Measurements from ENCODE around the gene PROK2. TPM values are rescaled to one million over a fixed set of nuclear protein-coding genes. Genes with fewer than 3 reads are reported as not detected.
A peak's percentile ranks its signal among the peaks of the same experiment; 100 is the strongest.

The PROK2 gene
- total and polyA plus RNA-seq, 10 of the 15 experiments (the other 5 are each of a cell fraction or from before 2014, with no cell fraction given), result not detected

DNA sequence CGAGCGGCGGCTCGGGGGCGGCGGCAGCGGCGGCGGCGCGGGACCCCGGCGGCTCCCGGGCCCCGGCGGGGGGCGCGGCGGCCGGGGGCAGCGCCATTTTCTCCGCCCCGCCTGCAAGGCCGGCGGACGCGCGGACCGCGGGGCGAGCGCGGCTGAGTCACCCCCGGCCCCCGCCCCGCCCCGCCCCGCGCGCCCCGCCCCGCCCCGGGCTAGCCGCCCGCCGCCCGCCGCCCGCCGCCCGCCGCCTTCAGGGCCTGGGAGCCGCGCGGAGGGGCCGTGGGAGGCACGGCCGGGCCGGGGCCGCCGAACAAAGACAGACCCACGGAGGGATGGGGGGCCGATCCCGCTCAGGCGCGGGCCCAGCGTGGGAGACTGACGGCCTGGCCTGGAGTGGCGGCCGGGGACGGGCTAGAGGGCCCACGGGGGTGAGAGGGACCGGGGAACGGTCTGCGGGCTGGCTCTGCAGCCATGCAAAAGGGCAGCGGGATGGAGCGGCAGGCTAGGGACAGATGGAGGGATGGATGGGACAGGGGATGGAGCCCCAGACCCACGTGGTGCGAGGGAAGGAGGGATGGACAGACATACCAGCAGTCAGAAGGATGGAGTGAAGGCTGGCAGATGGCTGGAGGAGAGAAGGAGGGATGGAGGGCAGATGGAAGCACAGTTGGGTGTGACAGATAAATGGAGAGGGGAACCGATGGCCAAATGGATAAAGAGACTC is 59.5 kb downstream of the PROK2 start, which contains the start of gene EIF4E3:
EIF4E3 (minus strand) TSS at position 132 of the 721 bp plus-strand sequence; CDS start at position 97, 35 bp downstream.
- WGBS (ENCODE audit: insufficient coverage, insufficient replicate concordance, low lambda C conversion rate, missing lambda C conversion rate), result 19% methylated on average over 10 of the region's 80 CpGs
- peak within 1 kb of the TSS; percentile 58 for H2AFZ ChIP-seq (ENCODE audit: control insufficient read depth, low read depth, low read length)
- no peaks in the 10 kb centered on the region for H3K79me2 ChIP-seq (ENCODE audit: control insufficient read depth, insufficient read depth, low read length)
- ChIA-PET SMC1A (ENCODE audit: uncharacterized antibody, unreplicated experiment) (no interaction called here), RAD21 (ENCODE audit: unreplicated experiment) (no interaction called here), POLR2A (no interaction called here), CTCF (no interaction called here)
- H3K4me2 ChIP-seq (ENCODE audit: control insufficient read depth, insufficient read depth), result peak within 1 kb of the TSS; percentile 94
- H3K36me3 ChIP-seq (ENCODE audit: control insufficient read depth in 2 of 2, insufficient read depth in 2 of 2, low read length in 1 of 2), result no peaks in the 10 kb centered on the region
- in situ Hi-C loops (cut with MboI) (no loop called here), intact Hi-C loops (cut with micrococcal nuclease; ENCODE audit: unreplicated experiment) (loop anchor here (5.0 kb wide), 1 partner anchor 1097 kb away; no protein-coding TSS in a partner anchor)
- no peak for DNase-seq (ENCODE audit: low read depth, low spot score)
- peaks cover 9 to 12% of the 10 kb centered on the region in 2 experiments for H3K27me3 ChIP-seq (replicated peaks in 1 of 2; ENCODE audit: control insufficient read depth in 2 of 2, insufficient read depth in 2 of 2, low read length in 1 of 2)
- no peaks in the 10 kb centered on the region for H4K20me1 ChIP-seq (ENCODE audit: control insufficient read depth, insufficient read depth)
- no peaks in the 10 kb centered on the region; the same call in 2 of the 3 replicates for H3K9me3 ChIP-seq (replicated peaks; ENCODE audit: control insufficient read depth, insufficient read depth, low read length)
- peak within 1 kb of the TSS; percentile 13; the same call in 1 of the 2 replicates for H3K9ac ChIP-seq (ENCODE audit: control insufficient read depth, insufficient read depth, low read length)
- BruUV-seq (replicated peaks), result no TSS peak
- peak within 1 kb of the TSS; percentile 60; the same call in 1 of the 2 replicates for H3K4me3 ChIP-seq
- ATAC-seq, result no peak
- no peak for FAIRE-seq
- TF ChIP-seq, protein P1, sequence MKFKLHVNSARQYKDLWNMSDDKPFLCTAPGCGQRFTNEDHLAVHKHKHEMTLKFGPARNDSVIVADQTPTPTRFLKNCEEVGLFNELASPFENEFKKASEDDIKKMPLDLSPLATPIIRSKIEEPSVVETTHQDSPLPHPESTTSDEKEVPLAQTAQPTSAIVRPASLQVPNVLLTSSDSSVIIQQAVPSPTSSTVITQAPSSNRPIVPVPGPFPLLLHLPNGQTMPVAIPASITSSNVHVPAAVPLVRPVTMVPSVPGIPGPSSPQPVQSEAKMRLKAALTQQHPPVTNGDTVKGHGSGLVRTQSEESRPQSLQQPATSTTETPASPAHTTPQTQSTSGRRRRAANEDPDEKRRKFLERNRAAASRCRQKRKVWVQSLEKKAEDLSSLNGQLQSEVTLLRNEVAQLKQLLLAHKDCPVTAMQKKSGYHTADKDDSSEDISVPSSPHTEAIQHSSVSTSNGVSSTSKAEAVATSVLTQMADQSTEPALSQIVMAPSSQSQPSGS (IDR thresholded peaks at IDR 0.05; ENCODE audit: low read length), result no peak
- TF ChIP-seq, protein P2, sequence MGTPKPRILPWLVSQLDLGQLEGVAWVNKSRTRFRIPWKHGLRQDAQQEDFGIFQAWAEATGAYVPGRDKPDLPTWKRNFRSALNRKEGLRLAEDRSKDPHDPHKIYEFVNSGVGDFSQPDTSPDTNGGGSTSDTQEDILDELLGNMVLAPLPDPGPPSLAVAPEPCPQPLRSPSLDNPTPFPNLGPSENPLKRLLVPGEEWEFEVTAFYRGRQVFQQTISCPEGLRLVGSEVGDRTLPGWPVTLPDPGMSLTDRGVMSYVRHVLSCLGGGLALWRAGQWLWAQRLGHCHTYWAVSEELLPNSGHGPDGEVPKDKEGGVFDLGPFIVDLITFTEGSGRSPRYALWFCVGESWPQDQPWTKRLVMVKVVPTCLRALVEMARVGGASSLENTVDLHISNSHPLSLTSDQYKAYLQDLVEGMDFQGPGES (IDR thresholded peaks at IDR 0.05), result no peak
- TF ChIP-seq RELB (IDR thresholded peaks at IDR 0.05; ENCODE audit: low read depth) (no peak), USF1 (IDR thresholded peaks at IDR 0.05; ENCODE audit: borderline replicate concordance, extremely low read length, insufficient read depth, low read depth, low read length) (no peak), SMC3 (IDR thresholded peaks at IDR 0.05; ENCODE audit: borderline replicate concordance, low read length) (no peak), STAT1 (conservative IDR thresholded peaks at IDR 0.05) (no peak), MEF2A (IDR thresholded peaks at IDR 0.05; ENCODE audit: insufficient read depth, low read depth, low read length) (no peak)
- no peak within 1 kb of the TSS for H3K27ac ChIP-seq (ENCODE audit: control insufficient read depth, insufficient read depth)
- H3K4me1 ChIP-seq (ENCODE audit: control insufficient read depth, insufficient read depth, low read length), result peaks cover 10% of the 10 kb centered on the region
